Mesodermal cell (in vitro differentiated cells): ENCODE measurements around the gene RP9.

Experiments used
- H3K27ac ChIP-seq: 2 replicates; pipeline ENCODE4 v1.7.0; 2013; ENCODE audit warnings: mild to moderate bottlenecking, low read depth, low read length, moderate library complexity; ENCODE audit not compliant: severe bottlenecking
- H3K36me3 ChIP-seq: 2 replicates; pipeline ENCODE4 v1.7.1; 2013; ENCODE audit warnings: mild to moderate bottlenecking, low read length, moderate library complexity; ENCODE audit not compliant: control insufficient read depth, insufficient read depth
- H3K4me1 ChIP-seq: one replicate; pipeline ENCODE4 v1.7.1; 2013; ENCODE audit warnings: mild to moderate bottlenecking, low read length; ENCODE audit not compliant: insufficient read depth, control insufficient read depth, poor library complexity, severe bottlenecking
- H3K4me3 ChIP-seq: 2 replicates; pipeline ENCODE4 v1.7.0; 2013; ENCODE audit warnings: low read length, control low read depth, mild to moderate bottlenecking; ENCODE audit not compliant: insufficient read depth, poor library complexity, severe bottlenecking; ENCODE audit errors: extremely low read depth
- H3K9me3 ChIP-seq: 2 replicates; pipeline ENCODE4 v1.7.1; 2013; ENCODE audit warnings: mild to moderate bottlenecking, low read length, moderate library complexity; ENCODE audit not compliant: control insufficient read depth
- WGBS, 2 experiments: methylation state at CpG; one replicate each; pipeline ENCODE4 v1.1.5; 2013; ENCODE audit warnings: missing lambda C conversion rate in 2 of 2; ENCODE audit not compliant: insufficient coverage in 2 of 2; 5-methylcytosine and 5-hydroxymethylcytosine counted together

RP9 gene

GRCh38 chr7:33048257-33048656 lies 60.9 kb downstream of the RP9 start:
- Histone ChIP-seq H3K9me3 (no peaks in the 10 kb centered on the region), H3K4me1 (no peaks in the 10 kb centered on the region), H3K36me3 (peaks cover 4% of the 10 kb centered on the region), H3K4me3 (no peak overlapping the region), H3K27ac (no peak overlapping the region)
- no CpG with 5 or more reads among the region's 3 CpGs for WGBS, 2 experiments

- Histone ChIP-seq H3K36me3 (peaks cover 4% of the 10 kb centered on the region), H3K27ac (no peak overlapping the region), H3K4me3 (no peak overlapping the region), H3K9me3 (no peaks in the 10 kb centered on the region), H3K4me1 (no peaks in the 10 kb centered on the region)
- 83% methylated on average over 1 of the region's 2 CpGs; no CpG with 5 or more reads in 1 of the 2 experiments for WGBS, 2 experiments
These were observed 64.2 kb downstream of the RP9 start for GRCh38 chr7:33044986-33045385.
